NB4 (cell line): ENCODE measurements around the gene FLRT2.

Source experiments
- DNase-seq: peaks from one replicate; pipeline ENCODE4 v3.0.0; 2010; ENCODE audit warnings: low read depth
- H3K4me3 ChIP-seq: one replicate; pipeline ENCODE4 v1.5.1; 2011; ENCODE audit warnings: mild to moderate bottlenecking, low read depth, low read length, moderate library complexity
- MYC ChIP-seq: IDR thresholded peaks from 2 replicates; pipeline ENCODE4 v1.6.1; 2011; ENCODE audit warnings: low read depth, low read length
- POLR2A ChIP-seq: IDR thresholded peaks from 2 replicates; pipeline ENCODE4 v1.6.1; 2011; ENCODE audit warnings: mild to moderate bottlenecking; ENCODE audit not compliant: insufficient read length; ENCODE audit errors: extremely low read depth
- TF ChIP-seq, protein P1 (sequence below): IDR thresholded peaks from one replicate; pipeline ENCODE4 v1.5.1; 2012; ENCODE audit warnings: low read depth, low read length
- TF ChIP-seq, protein P2 (sequence below): IDR thresholded peaks from 2 replicates; pipeline ENCODE4 v1.6.1; 2011; ENCODE audit warnings: low read depth, low read length

FLRT2 gene

DNA sequence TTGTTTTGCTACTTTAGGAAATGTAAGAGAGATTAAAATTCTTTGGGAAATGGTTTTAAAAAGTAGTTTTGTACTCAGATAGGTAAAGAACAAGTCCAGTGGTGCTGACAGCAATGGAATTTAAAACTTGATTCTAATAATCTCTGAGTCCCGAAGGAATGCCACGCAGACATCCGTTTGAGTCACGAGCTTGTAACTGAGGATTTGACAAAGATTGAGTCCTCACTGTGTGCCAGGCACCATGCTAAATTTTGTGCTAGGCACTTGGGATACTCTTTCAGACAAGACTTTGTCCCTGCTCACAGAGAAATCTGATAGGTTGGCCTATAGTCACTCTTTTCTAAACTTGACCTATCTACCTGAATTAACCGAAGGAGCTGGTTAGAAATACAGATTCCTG, 12.7 kb downstream of the FLRT2 start:
- TF ChIP-seq, protein P1, sequence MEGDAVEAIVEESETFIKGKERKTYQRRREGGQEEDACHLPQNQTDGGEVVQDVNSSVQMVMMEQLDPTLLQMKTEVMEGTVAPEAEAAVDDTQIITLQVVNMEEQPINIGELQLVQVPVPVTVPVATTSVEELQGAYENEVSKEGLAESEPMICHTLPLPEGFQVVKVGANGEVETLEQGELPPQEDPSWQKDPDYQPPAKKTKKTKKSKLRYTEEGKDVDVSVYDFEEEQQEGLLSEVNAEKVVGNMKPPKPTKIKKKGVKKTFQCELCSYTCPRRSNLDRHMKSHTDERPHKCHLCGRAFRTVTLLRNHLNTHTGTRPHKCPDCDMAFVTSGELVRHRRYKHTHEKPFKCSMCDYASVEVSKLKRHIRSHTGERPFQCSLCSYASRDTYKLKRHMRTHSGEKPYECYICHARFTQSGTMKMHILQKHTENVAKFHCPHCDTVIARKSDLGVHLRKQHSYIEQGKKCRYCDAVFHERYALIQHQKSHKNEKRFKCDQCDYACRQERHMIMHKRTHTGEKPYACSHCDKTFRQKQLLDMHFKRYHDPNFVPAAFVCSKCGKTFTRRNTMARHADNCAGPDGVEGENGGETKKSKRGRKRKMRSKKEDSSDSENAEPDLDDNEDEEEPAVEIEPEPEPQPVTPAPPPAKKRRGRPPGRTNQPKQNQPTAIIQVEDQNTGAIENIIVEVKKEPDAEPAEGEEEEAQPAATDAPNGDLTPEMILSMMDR = no peak
- TF ChIP-seq, protein P2, sequence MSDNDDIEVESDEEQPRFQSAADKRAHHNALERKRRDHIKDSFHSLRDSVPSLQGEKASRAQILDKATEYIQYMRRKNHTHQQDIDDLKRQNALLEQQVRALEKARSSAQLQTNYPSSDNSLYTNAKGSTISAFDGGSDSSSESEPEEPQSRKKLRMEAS = no peak
- no peak for TF ChIP-seq POLR2A
- no peak for TF ChIP-seq MYC
- no peak for DNase-seq
- H3K4me3 ChIP-seq = no peak overlapping the region

DNA sequence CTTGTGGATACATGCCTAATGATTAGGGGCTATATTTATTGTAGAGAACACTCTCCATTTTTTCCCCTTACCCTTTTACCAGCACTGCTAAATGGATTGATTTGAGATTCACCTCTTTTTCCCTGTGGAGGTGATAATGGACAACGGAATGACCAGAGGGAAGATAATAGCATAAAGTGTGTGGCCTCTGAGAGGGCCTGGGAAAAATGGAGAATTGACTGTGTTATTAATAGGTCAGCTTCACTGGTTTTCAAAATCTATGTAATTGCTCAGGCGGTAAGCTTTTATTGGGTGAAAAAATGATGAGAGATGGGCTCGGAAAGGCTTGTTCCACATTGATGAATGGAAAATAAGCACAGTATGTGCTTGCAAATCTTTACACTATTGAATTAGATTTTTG, 15.8 kb downstream of the FLRT2 start:
- DNase-seq = no peak
- H3K4me3 ChIP-seq = no peak overlapping the region
- TF ChIP-seq POLR2A (no peak), MYC (no peak)
- TF ChIP-seq, protein P2 = no peak
- TF ChIP-seq, protein P1 = no peak

DNA sequence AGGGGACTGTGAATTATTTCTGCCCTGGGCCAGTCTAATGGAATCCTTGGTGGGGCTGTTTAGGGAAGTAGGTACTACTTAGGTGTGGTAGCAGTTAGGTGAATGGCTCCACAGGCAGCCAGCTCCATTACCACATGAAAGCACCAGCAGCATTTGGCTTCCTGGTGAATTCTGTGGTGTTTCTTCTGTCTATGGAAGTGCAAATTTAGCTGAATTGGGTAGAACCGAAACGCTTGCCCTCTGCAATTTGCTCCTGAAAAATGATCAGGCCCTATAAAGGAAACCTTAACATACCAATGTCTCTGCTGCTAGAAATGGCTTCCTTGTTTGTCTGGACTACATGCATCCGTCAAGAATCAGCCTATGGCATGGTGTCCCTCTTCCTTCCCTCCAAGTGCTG, 16.4 kb downstream of the FLRT2 start:
- H3K4me3 ChIP-seq = no peak overlapping the region
- TF ChIP-seq POLR2A (no peak), MYC (no peak)
- TF ChIP-seq, protein P2 = no peak
- TF ChIP-seq, protein P1 = no peak
- no peak for DNase-seq

DNA sequence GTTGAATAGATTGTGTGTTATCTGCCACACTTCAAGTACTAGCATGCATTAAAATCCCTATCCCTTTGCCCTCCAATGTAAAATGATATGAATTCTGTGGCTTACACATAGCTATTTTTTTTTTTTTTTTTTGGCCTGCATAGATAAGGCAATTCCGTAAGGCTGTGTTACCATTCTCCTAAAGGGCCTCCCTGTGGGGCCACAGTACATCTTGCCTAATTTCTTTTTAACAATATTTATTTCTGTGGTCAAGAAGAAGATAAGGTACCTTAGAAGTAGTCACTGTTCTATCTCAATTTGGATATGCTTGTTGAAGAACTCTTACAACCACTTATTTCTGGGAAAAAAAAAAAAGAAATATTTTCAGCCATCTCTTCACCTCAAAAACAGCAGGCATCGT, 19.8 kb downstream of the FLRT2 start:
- TF ChIP-seq, protein P1 = no peak
- TF ChIP-seq MYC (no peak), POLR2A (no peak)
- TF ChIP-seq, protein P2 = no peak
- H3K4me3 ChIP-seq = no peak overlapping the region
- DNase-seq = no peak

DNA sequence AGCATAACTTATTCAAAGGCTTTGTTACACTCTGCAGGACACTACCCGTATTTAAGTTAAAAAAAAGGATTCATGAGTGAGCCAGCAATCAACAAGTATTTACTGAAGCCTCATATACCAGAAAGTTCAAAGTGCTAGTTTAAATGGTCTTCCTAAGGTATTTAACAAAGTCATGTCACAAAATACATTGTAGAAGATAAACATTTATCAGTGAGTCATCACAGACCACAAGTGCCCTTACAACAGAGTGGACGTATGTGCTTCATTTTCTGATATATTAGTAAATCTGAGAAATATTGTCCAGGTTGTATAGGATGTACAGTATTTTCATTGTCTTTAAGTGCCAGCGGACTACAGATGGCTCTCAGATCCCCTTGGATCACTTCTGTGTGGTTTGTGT, 24.2 kb downstream of the FLRT2 start:
- no peak overlapping the region for H3K4me3 ChIP-seq
- TF ChIP-seq POLR2A (no peak), MYC (no peak)
- TF ChIP-seq, protein P2 = no peak
- TF ChIP-seq, protein P1 = no peak
- no peak for DNase-seq

DNA sequence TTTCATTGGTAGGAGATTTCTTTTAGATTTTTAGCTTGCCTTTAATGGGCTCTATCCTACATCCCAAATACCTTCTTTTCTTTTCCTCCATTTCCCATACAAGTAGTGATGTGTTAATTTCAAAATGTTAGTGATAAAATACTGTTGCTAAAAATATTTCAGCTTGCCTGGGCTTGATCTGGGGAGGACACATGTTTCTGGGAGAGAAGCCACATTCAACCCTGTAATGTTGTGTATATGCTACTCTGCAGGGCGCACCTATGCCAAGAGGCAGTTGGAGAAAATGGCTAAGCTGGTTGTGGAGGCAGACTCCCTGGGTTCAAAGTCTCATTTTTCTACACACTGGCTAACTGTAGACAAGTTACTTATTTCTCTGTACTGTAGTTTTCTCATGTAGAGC, 26.3 kb downstream of the FLRT2 start:
- TF ChIP-seq, protein P2 = no peak
- TF ChIP-seq POLR2A (no peak), MYC (no peak)
- TF ChIP-seq, protein P1 = no peak
- no peak overlapping the region for H3K4me3 ChIP-seq
- no peak for DNase-seq
